GM13977 (cell line): Measurements from ENCODE around the gene CNOT4.

Experiments used
- DNase-seq: peaks from one replicate; pipeline ENCODE4 v3.0.0; 2012; ENCODE audit warnings: low spot score
- CTCF ChIP-seq: IDR thresholded peaks from 2 replicates; pipeline ENCODE4 v1.5.1; 2012; ENCODE audit warnings: mild to moderate bottlenecking, control low read depth; ENCODE audit not compliant: insufficient read depth; ENCODE audit errors: extremely low read depth, missing control alignments
- in situ Hi-C: fragments of 300-500 bp; cut with MboI; formaldehyde crosslinking; loops from one replicate; pipeline ENCODE4 v1.12.0; 2022; ENCODE audit warnings: low sequenced_read_pairs, low pct_unique_long_range_greater_than_20kb, mixed read lengths, inconsistent platforms; ENCODE audit not compliant: unreplicated experiment

CNOT4 gene

GRCh38 chr7:135414208-135414607 is 95.7 kb downstream of the CNOT4 start:
- no peak for DNase-seq
- TF ChIP-seq CTCF = no peak
- in situ Hi-C loops = no loop called here

DNA sequence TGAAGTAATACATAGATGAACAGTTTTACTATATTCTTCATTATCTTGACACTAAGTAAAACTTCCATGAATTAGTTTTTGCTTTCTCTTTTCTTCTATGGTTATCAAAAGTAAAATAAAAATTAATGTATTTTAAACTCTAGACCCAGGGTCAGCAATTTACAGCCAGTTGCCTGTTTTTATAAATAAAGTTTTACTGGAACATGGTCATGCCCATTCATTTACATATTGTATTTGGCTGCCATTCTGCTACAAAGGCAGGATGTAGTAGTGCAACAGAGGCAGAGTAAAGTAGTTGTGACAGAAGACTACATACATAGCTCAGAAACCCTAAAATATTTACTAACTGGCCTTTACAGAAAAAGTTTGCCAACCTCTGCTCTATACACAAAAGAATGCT is 98.8 kb downstream of the CNOT4 start:
- no peak for TF ChIP-seq CTCF
- in situ Hi-C loops = no loop called here
- DNase-seq = no peak

DNA sequence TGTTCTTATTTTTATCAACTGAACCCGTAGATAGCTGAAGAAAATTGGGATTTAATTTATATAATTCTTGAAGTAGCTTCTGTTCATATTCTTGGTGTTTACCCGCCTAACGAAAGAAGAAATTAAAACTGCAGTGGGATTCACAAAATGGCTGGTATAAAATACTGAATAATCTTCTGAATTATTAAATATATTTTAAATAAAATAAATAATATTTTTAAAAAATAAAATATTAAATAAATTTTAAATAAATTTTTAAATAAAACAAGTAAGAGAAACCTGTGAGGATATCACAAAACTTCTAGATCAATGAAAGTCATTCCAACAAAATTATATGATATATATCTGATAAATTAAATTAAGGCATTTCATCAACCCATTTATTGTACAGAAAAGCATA is 99.4 kb downstream of the CNOT4 start:
- no peak for TF ChIP-seq CTCF
- in situ Hi-C loops = no loop called here
- DNase-seq = no peak

DNA sequence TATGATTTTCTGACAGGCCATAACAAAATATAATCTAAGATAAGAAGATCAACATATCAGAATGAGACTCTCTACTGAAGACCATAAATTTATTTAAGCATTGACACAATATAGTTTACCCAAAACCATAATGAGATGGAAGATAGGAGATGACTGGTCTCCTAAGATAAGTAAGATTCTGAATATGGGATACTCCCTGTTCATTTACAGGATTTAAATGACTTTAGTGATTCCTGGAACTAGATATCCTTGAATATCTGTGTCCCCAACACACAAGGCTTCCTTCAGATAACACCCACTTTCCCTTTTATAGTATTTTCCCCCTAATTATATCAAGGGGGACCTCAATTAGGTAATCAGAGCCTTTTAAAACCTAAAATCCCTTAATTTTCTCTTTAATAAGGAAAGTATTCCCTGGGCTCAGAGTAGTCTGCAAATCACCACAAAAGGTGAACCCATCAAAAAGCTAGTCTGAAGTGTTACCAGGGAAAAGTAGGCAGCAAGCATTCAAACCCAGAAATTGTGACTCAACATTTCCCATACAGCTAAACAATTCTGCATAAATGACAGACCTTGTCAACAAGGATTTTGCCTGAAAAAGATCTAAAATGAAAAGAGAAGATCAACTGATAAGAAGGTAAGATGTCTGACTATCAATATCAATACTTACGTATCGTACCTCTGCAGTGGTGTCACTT is 99.9 kb downstream of the CNOT4 start:
- no peak for DNase-seq
- in situ Hi-C loops = no loop called here
- no peak for TF ChIP-seq CTCF

- in situ Hi-C loops = no loop called here
- no peak for DNase-seq
- TF ChIP-seq CTCF = no peak
Measured at GRCh38 chr7:135407884-135408283, 102.0 kb downstream of the CNOT4 start.

DNA sequence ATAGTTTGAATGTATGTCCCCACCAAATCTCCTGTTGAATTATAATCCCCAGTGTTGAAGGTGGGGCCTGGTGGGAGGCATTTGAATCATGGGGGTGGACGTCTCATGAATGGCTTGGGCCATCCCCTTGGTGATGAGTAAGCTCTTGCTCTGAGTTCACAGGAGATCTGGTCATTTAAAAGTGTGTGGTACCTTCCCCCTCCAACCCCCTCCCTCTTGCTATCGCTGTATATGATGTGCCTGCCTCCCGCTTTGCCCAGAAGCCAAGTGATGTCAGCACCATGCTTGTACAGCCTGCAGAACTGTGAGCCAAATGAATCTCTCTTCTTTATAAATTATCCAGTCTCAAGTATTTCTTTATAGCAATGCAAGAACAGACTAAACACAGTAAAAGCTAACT is 103.0 kb downstream of the CNOT4 start:
- in situ Hi-C loops = no loop called here
- no peak for TF ChIP-seq CTCF
- no peak for DNase-seq
